GM08714 (cell line): Measurements from ENCODE around the gene SIGLEC9.
"Not testable (repeated sequence)": the region's sequence is repeated elsewhere in the genome, so short reads cannot be mapped to it uniquely, and the experiment has no call there.

Experiments used
- H3K4me3 ChIP-seq: fragments of 200-500 bp; sonication (Bioruptor generic); 2 replicates; pipeline ENCODE4 v1.5.1; 2014; ENCODE audit warnings: mild to moderate bottlenecking, low read length, inconsistent platforms
- ZNF274 ChIP-seq: IDR thresholded peaks from 2 replicates; pipeline ENCODE4 v1.6.1; 2012; ENCODE audit warnings: mild to moderate bottlenecking, low read depth, low read length

SIGLEC9 gene

DNA sequence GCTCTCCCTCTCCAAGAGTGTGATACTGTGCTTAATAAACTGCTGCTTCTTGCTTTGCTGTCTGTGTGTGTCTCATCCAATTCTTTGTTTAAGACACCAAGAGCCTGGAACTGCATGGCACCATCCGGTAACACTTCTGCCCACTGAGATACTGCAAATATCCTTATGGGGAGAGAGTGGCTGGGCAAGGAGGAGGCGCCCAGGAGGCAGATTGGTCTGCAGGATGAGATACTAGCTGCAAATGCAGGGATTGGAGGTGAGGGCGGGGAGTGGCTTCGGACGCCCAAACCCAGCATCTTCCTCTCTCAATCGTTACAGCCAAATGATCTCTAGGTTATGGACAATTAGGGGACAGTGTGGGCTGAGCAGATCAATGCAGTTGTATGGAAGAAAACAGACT is 15.7 kb downstream of the SIGLEC9 start:
- TF ChIP-seq ZNF274, result no peak

GRCh38 chr19:51141181-51141580 is 16.5 kb downstream of the SIGLEC9 start:
- no peak for TF ChIP-seq ZNF274
- H3K4me3 ChIP-seq, result no peak overlapping the region

More for the DNA sequence above, 15.7 kb downstream of the SIGLEC9 start:
- no peak overlapping the region for H3K4me3 ChIP-seq

DNA sequence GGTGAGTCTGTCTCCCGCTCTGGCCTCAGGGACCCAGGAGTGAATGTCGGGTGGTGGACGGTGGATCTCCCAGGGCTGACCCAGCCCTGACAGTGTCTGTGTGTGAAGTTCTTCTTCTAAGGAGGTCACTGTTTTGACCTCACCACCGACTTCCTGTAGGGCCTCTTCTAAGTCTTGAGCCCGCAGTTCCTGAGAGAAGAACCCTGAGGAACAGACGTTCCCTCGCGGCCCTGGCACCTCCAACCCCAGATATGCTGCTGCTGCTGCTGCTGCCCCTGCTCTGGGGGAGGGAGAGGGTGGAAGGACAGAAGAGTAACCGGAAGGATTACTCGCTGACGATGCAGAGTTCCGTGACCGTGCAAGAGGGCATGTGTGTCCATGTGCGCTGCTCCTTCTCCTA is 17.4 kb downstream of the SIGLEC9 start, which contains the start of gene SIGLEC7:
SIGLEC7 (plus strand) TSS at position 183 of the 400 bp plus-strand sequence; CDS start at position 252, 69 bp downstream.
- no peak within 1 kb of the TSS for H3K4me3 ChIP-seq
- TF ChIP-seq ZNF274, result no peak

DNA sequence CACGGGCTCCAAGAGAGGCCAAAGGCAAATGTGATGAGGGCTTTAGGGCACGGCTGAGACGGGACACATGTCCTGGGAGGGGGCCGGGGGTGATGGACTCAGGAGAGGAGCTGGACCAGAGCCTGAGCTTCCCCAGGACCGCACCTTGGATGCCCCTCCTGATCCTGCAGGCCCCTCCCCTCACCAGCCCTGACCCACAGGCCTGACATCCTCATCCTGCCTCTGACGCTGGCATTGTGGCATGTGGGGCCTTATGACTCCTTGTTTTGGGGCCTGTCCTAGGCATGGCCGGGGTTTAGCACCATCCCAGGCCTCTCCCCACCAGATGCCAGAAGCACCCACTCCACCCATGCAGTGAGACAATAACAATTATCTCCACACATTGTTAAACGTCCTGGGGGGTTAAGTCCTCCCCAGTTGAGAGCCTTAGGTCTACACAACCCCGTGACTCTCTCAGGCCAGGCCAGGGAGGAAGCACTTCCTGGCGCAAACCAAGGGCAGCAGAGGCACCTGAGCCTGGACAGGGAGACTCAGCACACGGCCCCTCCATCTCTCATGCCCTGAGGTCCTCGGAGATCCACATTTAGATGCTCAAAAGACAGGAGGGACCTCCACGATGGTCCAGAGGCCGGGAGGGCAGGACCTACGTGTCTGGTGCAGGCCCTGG is 18.2 kb downstream of the SIGLEC9 start:
- not testable (repeated sequence) for H3K4me3 ChIP-seq

- H3K4me3 ChIP-seq, result no peak overlapping the region
- TF ChIP-seq ZNF274, result no peak
Measured at GRCh38 chr19:51143486-51143885, 18.8 kb downstream of the SIGLEC9 start.

DNA sequence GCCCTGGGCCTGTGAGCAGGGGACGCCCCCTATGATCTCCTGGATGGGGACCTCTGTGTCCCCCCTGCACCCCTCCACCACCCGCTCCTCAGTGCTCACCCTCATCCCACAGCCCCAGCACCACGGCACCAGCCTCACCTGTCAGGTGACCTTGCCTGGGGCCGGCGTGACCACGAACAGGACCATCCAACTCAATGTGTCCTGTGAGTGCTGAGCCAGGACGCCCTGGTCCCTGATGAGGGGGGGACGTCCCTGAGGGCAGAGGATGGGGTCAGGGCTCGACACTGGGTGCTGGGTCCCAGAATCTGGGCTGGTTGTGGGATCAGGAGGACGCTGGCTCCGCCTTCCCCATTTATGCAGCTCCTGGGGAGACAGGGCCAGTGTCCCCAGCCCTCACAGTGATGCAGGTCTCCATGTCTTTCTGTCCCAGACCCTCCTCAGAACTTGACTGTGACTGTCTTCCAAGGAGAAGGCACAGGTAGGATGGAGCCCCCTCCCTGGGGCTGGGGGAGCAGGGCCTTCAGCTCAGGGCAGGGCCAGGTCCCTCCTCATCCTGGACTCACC is 19.9 kb downstream of the SIGLEC9 start:
- no peak overlapping the region for H3K4me3 ChIP-seq
- TF ChIP-seq ZNF274, result no peak

GRCh38 chr19:51145916-51146493 is 21.3 kb downstream of the SIGLEC9 start:
- TF ChIP-seq ZNF274, result no peak
- no peak overlapping the region for H3K4me3 ChIP-seq

GRCh38 chr19:51146751-51147150 is 22.0 kb downstream of the SIGLEC9 start:
- no peak for TF ChIP-seq ZNF274
- no peak overlapping the region for H3K4me3 ChIP-seq

DNA sequence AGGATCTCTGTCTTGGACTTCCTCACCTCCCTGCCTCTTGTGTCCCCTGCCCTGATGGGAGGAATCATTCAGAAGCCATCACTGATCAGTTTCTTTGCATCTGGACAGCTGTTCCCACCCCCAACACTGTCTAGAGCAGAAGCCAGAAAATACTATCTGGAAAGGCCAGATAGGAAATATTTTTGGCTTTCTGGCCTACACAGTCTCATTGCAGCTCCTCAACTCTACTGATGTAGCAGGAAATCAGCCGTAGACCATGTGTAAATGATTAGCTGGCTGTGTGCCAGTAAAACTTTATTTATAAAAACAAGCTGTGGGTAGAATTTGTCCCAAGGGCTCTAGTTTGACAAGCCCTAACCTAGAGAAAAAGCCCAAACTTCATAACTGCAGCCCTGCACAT is 23.0 kb downstream of the SIGLEC9 start:
- TF ChIP-seq ZNF274, result no peak
- H3K4me3 ChIP-seq, result no peak overlapping the region

DNA sequence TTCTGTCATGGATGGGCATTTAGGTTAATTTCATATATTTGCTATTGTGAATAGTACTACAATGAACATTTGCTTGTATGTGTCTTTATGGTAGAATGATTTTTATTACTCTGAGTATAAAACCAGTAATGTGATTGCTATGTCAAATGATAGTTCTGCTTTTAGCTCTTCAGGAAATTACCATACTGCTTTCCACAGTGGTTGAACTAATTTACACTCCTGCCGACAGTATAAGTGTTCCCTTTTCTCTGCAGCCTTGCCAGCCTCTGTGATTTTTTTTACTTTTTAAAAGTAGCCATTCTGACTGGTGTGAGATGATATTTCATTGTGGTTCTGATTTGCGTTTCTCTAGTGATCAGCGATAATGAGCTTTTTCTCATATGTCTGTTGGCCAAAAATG is 23.9 kb downstream of the SIGLEC9 start:
- TF ChIP-seq ZNF274, result no peak
- no peak overlapping the region for H3K4me3 ChIP-seq

GRCh38 chr19:51150627-51151026 is 25.9 kb downstream of the SIGLEC9 start:
- H3K4me3 ChIP-seq, result no peak overlapping the region
- TF ChIP-seq ZNF274, result no peak

- H3K4me3 ChIP-seq, result no peak overlapping the region
- TF ChIP-seq ZNF274, result no peak
Measured at GRCh38 chr19:51156710-51157109, 32.0 kb downstream of the SIGLEC9 start.

DNA sequence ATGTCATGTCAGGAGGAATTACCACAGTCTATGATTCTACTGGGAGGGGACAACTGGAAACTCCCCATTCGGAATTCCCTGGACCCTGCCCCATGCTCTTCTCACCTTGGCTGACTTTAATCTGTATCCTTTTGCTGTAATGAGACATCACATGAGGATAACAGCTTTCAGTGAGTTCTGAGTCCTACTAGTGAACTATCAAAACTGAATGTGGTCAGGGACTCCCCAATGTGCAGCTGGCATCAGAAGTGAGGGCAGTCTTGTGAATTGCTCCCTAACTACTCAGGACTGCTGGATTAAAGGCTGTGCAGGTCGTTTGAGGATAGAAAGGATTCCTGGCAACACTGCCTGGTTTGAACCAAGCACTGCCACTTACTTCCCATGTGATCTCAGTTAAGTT is 32.6 kb downstream of the SIGLEC9 start:
- TF ChIP-seq ZNF274, result no peak
- H3K4me3 ChIP-seq, result no peak overlapping the region

- TF ChIP-seq ZNF274, result no peak
- no peak overlapping the region for H3K4me3 ChIP-seq
Measured at GRCh38 chr19:51158474-51159129, 33.9 kb downstream of the SIGLEC9 start.

DNA sequence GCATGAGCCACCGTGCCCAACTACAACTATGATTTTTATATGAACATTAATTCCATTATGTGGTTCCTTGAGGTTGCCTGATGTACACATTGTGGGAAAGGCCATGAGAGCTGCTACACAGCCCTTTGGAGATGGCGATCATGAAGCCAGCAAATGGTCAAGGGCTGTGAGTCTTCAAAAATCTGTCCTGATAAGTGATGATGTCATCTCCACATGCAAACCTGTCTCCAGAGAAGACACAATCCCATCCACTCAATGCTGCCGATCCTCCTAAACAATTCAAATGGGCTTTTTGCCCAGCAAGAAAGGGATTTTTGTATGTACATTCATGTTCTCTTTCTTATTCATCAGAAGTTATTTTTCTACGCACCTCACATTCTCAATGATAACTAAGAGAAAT is 35.0 kb downstream of the SIGLEC9 start:
- no peak overlapping the region for H3K4me3 ChIP-seq
- TF ChIP-seq ZNF274, result no peak
